Spleen (tissue), 7 donors: ENCODE results near the gene NOD2.
A peak's percentile ranks its signal among the peaks of the same experiment; 100 is the strongest.

Experiments used
- POLR2A ChIP-seq, 3 donors: fragments of 450-650 bp; IDR thresholded peaks; one replicate each; pipeline ENCODE4 v1.5.1; 2017; ENCODE audit warnings: antibody characterized with exemption in 3 of 3, mild to moderate bottlenecking in 1 of 3
- POLR2AphosphoS5 ChIP-seq, 3 donors: sonication (generic); formaldehyde crosslinking; IDR thresholded peaks; one replicate each; pipeline ENCODE4 v1.5.1; 2017; ENCODE audit warnings: antibody characterized with exemption in 3 of 3
- TF ChIP-seq, protein P1 (sequence below), 11 experiments: fragments of 200-600 bp in 7 of 11; fragments of 450-650 bp in 4 of 11; sonication (generic) in 4 of 11; IDR thresholded peaks in 8 of 11; conservative IDR thresholded peaks in 3 of 11; 1 replicate in 7 of 11; 2 replicates in 4 of 11; pipeline versions ENCODE4 v1.4.0 to v1.8.0; 2016 to 2021; ENCODE audit warnings: antibody characterized with exemption in 11 of 11, inconsistent platforms in 4 of 11, mild to moderate bottlenecking in 1 of 11
- donor health status: DM: no; HTN: no; CAD: no; lungs with moderate emphysema.
- donor health status: DM: no; HTN: no; CAD: no.
- donor health status: DM: no; HTN: no; CAD: no.

DNA sequence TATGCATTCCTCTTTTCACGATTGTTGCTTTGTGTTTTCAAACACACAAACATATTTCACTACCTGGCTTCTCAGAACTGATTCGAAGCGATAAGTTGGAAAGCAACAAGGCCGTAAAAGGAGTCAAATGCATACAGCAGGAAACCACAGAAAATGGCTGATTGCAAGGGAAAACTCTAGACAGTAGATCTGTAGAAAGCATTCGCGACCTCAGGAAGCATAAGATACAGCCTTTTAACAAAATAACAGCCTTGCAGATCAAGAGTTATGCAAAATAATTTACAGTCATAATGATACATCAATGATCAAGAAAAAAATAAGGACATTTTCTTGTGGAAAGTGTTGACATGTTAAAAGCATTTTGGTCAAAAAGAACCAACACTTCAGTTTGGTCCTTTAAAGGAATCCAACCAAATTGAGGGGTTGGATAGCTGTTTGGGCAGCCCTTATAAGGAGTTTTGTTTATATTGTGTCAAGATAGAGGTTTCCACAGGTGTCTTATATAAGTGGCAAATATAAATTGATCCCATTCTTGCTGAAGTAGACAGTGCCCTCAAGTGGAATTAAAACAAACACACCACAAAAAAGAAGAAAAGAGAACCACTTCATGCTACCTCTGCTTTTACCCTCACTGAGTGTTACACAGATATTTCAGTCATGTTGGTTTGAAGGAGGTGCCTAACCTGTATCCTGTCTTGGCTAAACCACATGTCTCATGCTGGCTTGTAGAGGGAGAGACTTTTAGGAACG lies 54.0 kb downstream of the NOD2 start:
- TF ChIP-seq, protein P1, sequence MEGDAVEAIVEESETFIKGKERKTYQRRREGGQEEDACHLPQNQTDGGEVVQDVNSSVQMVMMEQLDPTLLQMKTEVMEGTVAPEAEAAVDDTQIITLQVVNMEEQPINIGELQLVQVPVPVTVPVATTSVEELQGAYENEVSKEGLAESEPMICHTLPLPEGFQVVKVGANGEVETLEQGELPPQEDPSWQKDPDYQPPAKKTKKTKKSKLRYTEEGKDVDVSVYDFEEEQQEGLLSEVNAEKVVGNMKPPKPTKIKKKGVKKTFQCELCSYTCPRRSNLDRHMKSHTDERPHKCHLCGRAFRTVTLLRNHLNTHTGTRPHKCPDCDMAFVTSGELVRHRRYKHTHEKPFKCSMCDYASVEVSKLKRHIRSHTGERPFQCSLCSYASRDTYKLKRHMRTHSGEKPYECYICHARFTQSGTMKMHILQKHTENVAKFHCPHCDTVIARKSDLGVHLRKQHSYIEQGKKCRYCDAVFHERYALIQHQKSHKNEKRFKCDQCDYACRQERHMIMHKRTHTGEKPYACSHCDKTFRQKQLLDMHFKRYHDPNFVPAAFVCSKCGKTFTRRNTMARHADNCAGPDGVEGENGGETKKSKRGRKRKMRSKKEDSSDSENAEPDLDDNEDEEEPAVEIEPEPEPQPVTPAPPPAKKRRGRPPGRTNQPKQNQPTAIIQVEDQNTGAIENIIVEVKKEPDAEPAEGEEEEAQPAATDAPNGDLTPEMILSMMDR (IDR thresholded peaks at IDR 0.05 in 8 of 11, conservative IDR thresholded peaks at IDR 0.05 in 3 of 11) = peak in 10 of 11 experiments; percentile 9 to 67 (median 45)
- no peak for TF ChIP-seq POLR2AphosphoS5 (IDR thresholded peaks at IDR 0.05)
- TF ChIP-seq POLR2A (IDR thresholded peaks at IDR 0.05) = no peak
